Skeletal muscle cell (primary cell): ENCODE results near the gene TGFB1I1.
"Not testable (repeated sequence)": the region's sequence is repeated elsewhere in the genome, so short reads cannot be mapped to it uniquely, and the experiment has no call there.

Source experiments
- DNase-seq: peaks from one replicate; pipeline ENCODE4 v3.0.0-alpha.2; 2010; ENCODE audit warnings: low read depth
- H3K4me3 ChIP-seq: 2 replicates; pipeline ENCODE4 v1.5.1; 2011; ENCODE audit warnings: low read depth, mild to moderate bottlenecking, control low read depth, low read length, moderate library complexity

The TGFB1I1 gene

GRCh38 chr16:31484048-31484447, 12.1 kb downstream of the TGFB1I1 start:
- not testable (repeated sequence) for DNase-seq, H3K4me3 ChIP-seq

- no peak for DNase-seq
- H3K4me3 ChIP-seq = no peak overlapping the region
Observed at GRCh38 chr16:31484491-31485171, 12.7 kb downstream of the TGFB1I1 start.

- DNase-seq = no peak
- H3K4me3 ChIP-seq = no peak overlapping the region
Observed at GRCh38 chr16:31485571-31485970, 13.6 kb downstream of the TGFB1I1 start.

GRCh38 chr16:31486045-31486444, 14.1 kb downstream of the TGFB1I1 start:
- no peak overlapping the region for H3K4me3 ChIP-seq
- DNase-seq = no peak

- H3K4me3 ChIP-seq = peak overlapping the region; percentile 56
Observed at GRCh38 chr16:31487071-31487719, 15.2 kb downstream of the TGFB1I1 start.

GRCh38 chr16:31487720-31488467, 15.9 kb downstream of the TGFB1I1 start:
- DNase-seq = no peak
- H3K4me3 ChIP-seq = peak overlapping the region; percentile 56

More at GRCh38 chr16:31487071-31487719, 15.2 kb downstream of the TGFB1I1 start:
- no peak for DNase-seq

- H3K4me3 ChIP-seq = peak overlapping the region; percentile 56
- DNase-seq = no peak
Observed at GRCh38 chr16:31488468-31489297, 16.7 kb downstream of the TGFB1I1 start.

GRCh38 chr16:31489298-31489564, 17.3 kb downstream of the TGFB1I1 start:
- no peak for DNase-seq
- no peak overlapping the region for H3K4me3 ChIP-seq

- no peak for DNase-seq
- H3K4me3 ChIP-seq = no peak overlapping the region
Observed at GRCh38 chr16:31489616-31490584, 17.9 kb downstream of the TGFB1I1 start.

GRCh38 chr16:31491778-31492418, 19.9 kb downstream of the TGFB1I1 start:
- no peak overlapping the region for H3K4me3 ChIP-seq
- no peak for DNase-seq

- no peak for DNase-seq
- H3K4me3 ChIP-seq = no peak overlapping the region
Observed at GRCh38 chr16:31493506-31494125, 21.7 kb downstream of the TGFB1I1 start.

GRCh38 chr16:31496670-31497069, 24.7 kb downstream of the TGFB1I1 start:
- no peak overlapping the region for H3K4me3 ChIP-seq
- no peak for DNase-seq

- H3K4me3 ChIP-seq = no peak overlapping the region
Observed at GRCh38 chr16:31498493-31498892, 26.5 kb downstream of the TGFB1I1 start.

GRCh38 chr16:31499928-31500327, 28.0 kb downstream of the TGFB1I1 start:
- no peak for DNase-seq
- H3K4me3 ChIP-seq = no peak overlapping the region

More at GRCh38 chr16:31498493-31498892, 26.5 kb downstream of the TGFB1I1 start:
- DNase-seq = no peak

GRCh38 chr16:31501226-31501965, 29.4 kb downstream of the TGFB1I1 start:
- H3K4me3 ChIP-seq = no peak overlapping the region
- DNase-seq = no peak

GRCh38 chr16:31501966-31502348, 30.0 kb downstream of the TGFB1I1 start:
- H3K4me3 ChIP-seq = no peak overlapping the region
- DNase-seq = no peak

GRCh38 chr16:31502981-31503380, 31.0 kb downstream of the TGFB1I1 start:
- no peak for DNase-seq
- H3K4me3 ChIP-seq = no peak overlapping the region
